A549 (cell line): ENCODE results near the gene MMP2. TPM values are rescaled to one million over a fixed set of nuclear protein-coding genes. Genes with fewer than 3 reads are reported as not detected.

Source experiments
- ATAC-seq, 2 experiments: fragments of 200-7000 bp in 1 of 2; fragments of >200 bp in 1 of 2; cut with Nextera tagmentation in 1 of 2; cut with Tn5 transposase in 1 of 2; 3 replicates each; pipeline versions ENCODE4 v1.8.0 to v1.9.1; 2018 to 2020; ENCODE audit warnings: mild to moderate bottlenecking in 1 of 2, moderate library complexity in 1 of 2
- CTCF ChIA-PET: fragments of 300-600 bp; sonication (Branson Sonifier 250); formaldehyde crosslinking; extraction: SDS; loops from one replicate; lab custom pipeline; 2021; ENCODE audit warnings: antibody characterized with exemption, inconsistent platforms; lab: Yijun Ruan, JAX
- POLR2A ChIA-PET: fragments of 350-600 bp; formaldehyde crosslinking; extraction: SDS; loops from one replicate; lab custom pipeline; 2021; ENCODE audit warnings: antibody characterized with exemption, inconsistent platforms; lab: Yijun Ruan, JAX
- DNase-seq, 2 experiments: peaks; one replicate each; pipeline versions ENCODE4 v3.0.0 to v3.0.0-alpha.2; 2011 to 2016; ENCODE audit warnings: low read depth in 1 of 2, low spot score in 1 of 2
- FAIRE-seq: peaks from 2 replicates; lab custom pipeline; 2011; peaks lifted over from hg19 to GRCh38; lab: Jason Lieb, UNC
- H3K27ac ChIP-seq, 2 experiments: fragments of >200 bp; sonication (Bioruptor Twin); formaldehyde crosslinking; 3 replicates each; pipeline ENCODE4 v1.5.1; 2016 to 2017
- H3K4me1 ChIP-seq: fragments of >200 bp; sonication (Bioruptor Twin); formaldehyde crosslinking; 3 replicates; pipeline ENCODE4 v1.6.1; 2016
- H3K4me2 ChIP-seq: fragments of >200 bp; sonication (Bioruptor Twin); formaldehyde crosslinking; 3 replicates; pipeline ENCODE4 v1.6.1; 2016
- H3K4me3 ChIP-seq: fragments of >200 bp; sonication (Bioruptor Twin); formaldehyde crosslinking; 3 replicates; pipeline ENCODE4 v1.5.1; 2016
- H3K9me3 ChIP-seq: fragments of >200 bp; sonication (Bioruptor Twin); formaldehyde crosslinking; 3 replicates; pipeline ENCODE4 v1.6.1; 2016
- BHLHE40 ChIP-seq: IDR thresholded peaks from 2 replicates; pipeline ENCODE4 v1.6.1; 2012; ENCODE audit warnings: low read depth, low read length, inconsistent platforms
- CBX2 ChIP-seq: fragments of 200-600 bp; sonication (generic); IDR thresholded peaks from 2 replicates; pipeline ENCODE4 v1.6.1; 2016; ENCODE audit warnings: low read depth, mild to moderate bottlenecking, borderline replicate concordance
- EHF ChIP-seq: fragments of 250-450 bp; sonication (Bioruptor Pico); IDR thresholded peaks from 2 replicates; pipeline ENCODE4 v1.5.0; 2020; ENCODE audit warnings: mild to moderate bottlenecking
- ESRRA ChIP-seq: fragments of 150-350 bp; IDR thresholded peaks from 2 replicates; pipeline ENCODE4 v1.6.1; 2014; ENCODE audit warnings: mild to moderate bottlenecking, low read length, borderline replicate concordance
- HOXA7 ChIP-seq: fragments of 250-450 bp; sonication (Bioruptor Pico); IDR thresholded peaks from 2 replicates; pipeline ENCODE4 v1.5.0; 2020; ENCODE audit warnings: mild to moderate bottlenecking, moderate library complexity
- HOXB13 ChIP-seq: fragments of 250-450 bp; sonication (Bioruptor Pico); IDR thresholded peaks from 2 replicates; pipeline ENCODE4 v1.5.0; 2020; ENCODE audit warnings: low read depth, mild to moderate bottlenecking, moderate library complexity
- HOXB5 ChIP-seq: fragments of 250-450 bp; sonication (Bioruptor Pico); IDR thresholded peaks from 2 replicates; pipeline ENCODE4 v1.5.0; 2020; ENCODE audit warnings: mild to moderate bottlenecking, moderate library complexity
- JUN ChIP-seq, 2 experiments: fragments of >200 bp; sonication (Bioruptor Twin); formaldehyde crosslinking; IDR thresholded peaks; 2 replicates in 1 of 2; 3 replicates in 1 of 2; pipeline ENCODE4 v1.6.1; 2016 to 2017
- MAZ ChIP-seq: fragments of 150-350 bp; IDR thresholded peaks from 2 replicates; pipeline ENCODE4 v1.6.1; 2014; ENCODE audit warnings: antibody characterized with exemption, low read depth, low read length, borderline replicate concordance
- MYC ChIP-seq: IDR thresholded peaks from 2 replicates; pipeline ENCODE4 v1.6.1; 2012; ENCODE audit warnings: mild to moderate bottlenecking, inconsistent platforms, low read length, improper control_type of control experiment, borderline replicate concordance
- RAD21 ChIP-seq, 2 experiments: fragments of >200 bp in 1 of 2; sonication (Bioruptor Twin) in 1 of 2; formaldehyde crosslinking in 1 of 2; IDR thresholded peaks in 1 of 2; conservative IDR thresholded peaks in 1 of 2; 2 replicates in 1 of 2; 3 replicates in 1 of 2; pipeline ENCODE4 v1.6.1; 2012 to 2018; ENCODE audit warnings: inconsistent platforms in 1 of 2
- RARB ChIP-seq: fragments of 250-450 bp; sonication (Bioruptor Pico); IDR thresholded peaks from 2 replicates; pipeline ENCODE4 v1.8.0; 2021; ENCODE audit warnings: mild to moderate bottlenecking, moderate library complexity
- REST ChIP-seq: fragments of 200-600 bp; sonication (generic); IDR thresholded peaks from 2 replicates; pipeline ENCODE4 v1.6.1; 2016; ENCODE audit warnings: antibody characterized with exemption, mild to moderate bottlenecking, moderate library complexity
- RFX5 ChIP-seq: fragments of 450-650 bp; IDR thresholded peaks from 2 replicates; pipeline ENCODE4 v1.7.1; 2014; ENCODE audit warnings: antibody characterized with exemption, mild to moderate bottlenecking, moderate library complexity
- TFCP2L1 ChIP-seq: fragments of 250-450 bp; sonication (Bioruptor Pico); IDR thresholded peaks from 2 replicates; pipeline ENCODE4 v1.5.0; 2021; ENCODE audit warnings: mild to moderate bottlenecking
- TP53 ChIP-seq: fragments of 250-450 bp; sonication (Bioruptor Pico); IDR thresholded peaks from 2 replicates; pipeline ENCODE4 v1.5.0; 2021; ENCODE audit warnings: mild to moderate bottlenecking, moderate library complexity
- USF2 ChIP-seq: fragments of 450-650 bp; IDR thresholded peaks from 2 replicates; pipeline ENCODE4 v1.6.1; 2014; ENCODE audit warnings: antibody characterized with exemption
- ZNF302 ChIP-seq: fragments of 250-450 bp; sonication (Bioruptor Pico); IDR thresholded peaks from 2 replicates; pipeline ENCODE4 v1.9.0; 2021; ENCODE audit warnings: inconsistent platforms, mild to moderate bottlenecking, moderate library complexity
- WGBS: methylation state at CpG from one replicate; pipeline ENCODE4 v1.1.6; 2017; ENCODE audit errors: missing lambda C conversion rate; 5-methylcytosine and 5-hydroxymethylcytosine counted together
- polyA plus RNA-seq, 4 experiments: library from polyadenylated mRNA; depleted of rRNA in 3 of 4; stranded (reverse); fragments of >200 nt; fragmentation: RNase III in 1 of 4; extraction: RNeasy Plus Mini Kit Qiagen cat#74134 plus additional on column Dnase treatment in 1 of 4; gene quantifications; 2 replicates in 3 of 4; 3 replicates in 1 of 4; pipeline ENCODE4 v1.2.3, GENCODE V29; 2011 to 2017
- TF ChIP-seq, protein P1 (sequence below): fragments of >200 bp; sonication (Bioruptor Twin); formaldehyde crosslinking; IDR thresholded peaks from 3 replicates; pipeline ENCODE4 v1.5.1; 2016

MMP2 gene
- polyA plus RNA-seq, 2 of the 4 experiments (the other 2 are of a cell fraction), result 11.5 to 11.8 TPM

GRCh38 chr16:55468352-55468990 is 10.5 kb upstream of the MMP2 start:
- H3K9me3 ChIP-seq, result no peaks in the 10 kb centered on the region
- CTCF ChIA-PET, result interaction anchor here (0.5 to 16.8 kb wide), 5 partner anchors 24 to 232 kb away, joined by 3 to 554 read pairs (median 3); no protein-coding TSS in a partner anchor
- POLR2A ChIA-PET, result no interaction called here
- FAIRE-seq, result no peak
- H3K27ac ChIP-seq, result no peak overlapping the region
- H3K4me2 ChIP-seq, result no peak overlapping the region
- no peak for ATAC-seq
- H3K4me1 ChIP-seq, result peaks cover 28% of the 10 kb centered on the region
- H3K4me3 ChIP-seq, result no peak overlapping the region
- no peak for DNase-seq
- TF ChIP-seq CBX2, result no peak
- no peak for TF ChIP-seq RFX5
- TF ChIP-seq HOXA7, result no peak
- no peak for TF ChIP-seq TP53 (CRISPR knock-in tag)
- no peak for TF ChIP-seq MYC
- no peak for TF ChIP-seq REST
- TF ChIP-seq, protein P1, sequence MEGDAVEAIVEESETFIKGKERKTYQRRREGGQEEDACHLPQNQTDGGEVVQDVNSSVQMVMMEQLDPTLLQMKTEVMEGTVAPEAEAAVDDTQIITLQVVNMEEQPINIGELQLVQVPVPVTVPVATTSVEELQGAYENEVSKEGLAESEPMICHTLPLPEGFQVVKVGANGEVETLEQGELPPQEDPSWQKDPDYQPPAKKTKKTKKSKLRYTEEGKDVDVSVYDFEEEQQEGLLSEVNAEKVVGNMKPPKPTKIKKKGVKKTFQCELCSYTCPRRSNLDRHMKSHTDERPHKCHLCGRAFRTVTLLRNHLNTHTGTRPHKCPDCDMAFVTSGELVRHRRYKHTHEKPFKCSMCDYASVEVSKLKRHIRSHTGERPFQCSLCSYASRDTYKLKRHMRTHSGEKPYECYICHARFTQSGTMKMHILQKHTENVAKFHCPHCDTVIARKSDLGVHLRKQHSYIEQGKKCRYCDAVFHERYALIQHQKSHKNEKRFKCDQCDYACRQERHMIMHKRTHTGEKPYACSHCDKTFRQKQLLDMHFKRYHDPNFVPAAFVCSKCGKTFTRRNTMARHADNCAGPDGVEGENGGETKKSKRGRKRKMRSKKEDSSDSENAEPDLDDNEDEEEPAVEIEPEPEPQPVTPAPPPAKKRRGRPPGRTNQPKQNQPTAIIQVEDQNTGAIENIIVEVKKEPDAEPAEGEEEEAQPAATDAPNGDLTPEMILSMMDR, result no peak
- TF ChIP-seq EHF (CRISPR knock-in tag), result no peak
- no peak for TF ChIP-seq HOXB13 (CRISPR knock-in tag)
- 58% methylated on average over 5 of the region's 7 CpGs for WGBS

DNA sequence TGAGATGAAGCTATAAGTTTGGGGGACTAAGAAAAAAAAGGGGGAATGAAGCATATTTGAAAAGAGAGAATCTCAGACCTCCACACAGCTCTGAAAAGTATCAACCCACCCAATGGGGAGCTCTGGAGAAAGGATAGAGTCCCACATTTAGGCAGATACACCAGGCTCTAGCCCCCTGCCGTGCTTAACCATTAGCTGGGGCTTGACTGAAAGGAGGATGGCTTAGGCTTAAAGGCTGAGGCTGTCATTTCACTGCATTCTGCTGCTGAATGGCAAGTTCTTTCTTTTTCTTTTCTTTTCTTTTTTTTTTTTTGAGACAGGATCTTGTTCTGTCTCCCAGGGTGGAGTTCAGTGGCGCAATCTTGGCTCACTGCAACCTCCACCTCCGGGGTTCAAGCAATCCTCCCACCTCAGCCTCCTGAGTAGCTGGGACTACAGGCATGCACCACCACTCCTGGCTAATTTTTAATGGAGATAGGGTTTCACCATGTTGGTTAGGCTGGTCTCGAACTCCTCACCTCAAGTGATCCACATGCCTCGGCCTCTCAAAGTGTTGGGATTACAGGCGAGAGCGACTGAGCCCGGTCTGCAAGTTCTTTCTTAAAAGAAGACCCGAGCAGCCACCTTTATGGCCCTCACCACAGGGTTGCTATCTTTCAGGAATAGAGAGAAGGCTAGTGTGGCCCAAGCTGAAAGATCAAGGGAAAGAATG is 9.0 kb upstream of the MMP2 start:
- Histone ChIP-seq H3K4me2 (no peak overlapping the region; the same call in 2 of the 3 replicates), H3K27ac (peak overlapping the region in 1 of 2 experiments; percentile 81; a peak in 3 of 6 replicates), H3K9me3 (no peaks in the 10 kb centered on the region), H3K4me1 (peaks cover 28% of the 10 kb centered on the region), H3K4me3 (no peak overlapping the region)
- DNase-seq (no peak), ATAC-seq (no peak; a peak in 1 of 6 replicates), FAIRE-seq (no peak)
- WGBS, result 84% methylated on average over 9 of the region's 9 CpGs
- ChIA-PET CTCF (interaction anchor here (1.0 to 16.8 kb wide), 5 partner anchors 45 to 231 kb away, joined by 3 to 554 read pairs (median 4); no protein-coding TSS in a partner anchor), POLR2A (no interaction called here)
- TF ChIP-seq RARB (CRISPR knock-in tag), result no peak
- no peak for TF ChIP-seq MAZ
- TF ChIP-seq USF2, result no peak
- no peak for TF ChIP-seq REST
- TF ChIP-seq JUN (IDR thresholded peaks at IDR 0.05), result no peak
- no peak for TF ChIP-seq TFCP2L1
- TF ChIP-seq RAD21 (conservative IDR thresholded peaks at IDR 0.05 in 1 of 2, IDR thresholded peaks at IDR 0.05 in 1 of 2), result no peak
- TF ChIP-seq HOXB5 (CRISPR knock-in tag), result no peak
- TF ChIP-seq ZNF302, result no peak
- TF ChIP-seq ESRRA, result no peak
- TF ChIP-seq BHLHE40, result no peak
- TF ChIP-seq HOXB13 (CRISPR knock-in tag), result no peak
